Neural cell (in vitro differentiated cells): ENCODE results near the gene CYP3A7. TPM values are rescaled to one million over a fixed set of nuclear protein-coding genes. Genes with fewer than 3 reads are reported as not detected.

Experiments
- H2AFZ ChIP-seq: fragments of 200-600, 300-800 bp; sonication (generic), shearing (Covaris generic); 2 replicates; pipeline ENCODE4 v1.6.0; 2014; ENCODE audit warnings: low read depth, mild to moderate bottlenecking, antibody characterized with exemption, low read length, moderate library complexity
- H3F3A ChIP-seq: fragments of 200-600 bp; shearing (Covaris generic); 2 replicates; pipeline ENCODE4 v1.6.1; 2016; ENCODE audit warnings: mild to moderate bottlenecking, moderate library complexity, mixed read lengths, antibody characterized with exemption, low read length; ENCODE audit not compliant: insufficient read depth, poor library complexity, severe bottlenecking
- H3K27ac ChIP-seq: fragments of 200-600, 300-800 bp; sonication (generic), shearing (Covaris generic); 2 replicates; pipeline ENCODE4 v1.5.1; 2014; ENCODE audit warnings: mild to moderate bottlenecking, low read length, moderate library complexity
- H3K27me3 ChIP-seq: fragments of 300-800, 200-600 bp; sonication (generic), shearing (Covaris generic); 2 replicates; pipeline ENCODE4 v1.6.0; 2014; ENCODE audit warnings: mild to moderate bottlenecking, low read depth, low read length, moderate library complexity; ENCODE audit not compliant: insufficient read depth
- H3K36me3 ChIP-seq: fragments of 300-800, 200-600 bp; sonication (generic), shearing (Covaris generic); 2 replicates; pipeline ENCODE4 v1.5.1; 2014; ENCODE audit warnings: mild to moderate bottlenecking, antibody characterized with exemption, low read length, moderate library complexity; ENCODE audit not compliant: insufficient read depth
- H3K4me2 ChIP-seq: fragments of 300-800, 200-600 bp; sonication (generic), shearing (Covaris generic); 2 replicates; pipeline ENCODE4 v1.6.0; 2014; ENCODE audit warnings: mild to moderate bottlenecking, low read length
- H3K4me3 ChIP-seq: fragments of 300-800, 200-600 bp; sonication (generic), shearing (Covaris generic); 2 replicates; pipeline ENCODE4 v1.5.1; 2014; ENCODE audit warnings: mild to moderate bottlenecking, low read length, moderate library complexity
- H3K79me2 ChIP-seq: fragments of 200-600 bp; shearing (Covaris generic); replicated peaks from 2 replicates; pipeline ENCODE4 v1.6.0; 2014; ENCODE audit warnings: mild to moderate bottlenecking, low read length, moderate library complexity; ENCODE audit not compliant: insufficient read depth
- H3K9ac ChIP-seq: fragments of 300-800, 200-600 bp; sonication (generic), shearing (Covaris generic); 2 replicates; pipeline ENCODE4 v1.6.1; 2016; ENCODE audit warnings: mild to moderate bottlenecking, low read length, mixed read lengths
- H3K9me2 ChIP-seq: fragments of 200-600 bp; shearing (Covaris generic); 2 replicates; pipeline ENCODE4 v1.6.1; 2016; ENCODE audit warnings: mild to moderate bottlenecking, low read length, mixed read lengths; ENCODE audit not compliant: insufficient read depth
- H3K9me3 ChIP-seq: fragments of 200-600, 300-800 bp; sonication (generic), shearing (Covaris generic); 2 replicates; pipeline ENCODE4 v1.6.1; 2016; ENCODE audit warnings: mild to moderate bottlenecking, mixed run types, low read length, moderate library complexity, mixed read lengths
- H4K20me1 ChIP-seq: fragments of 200-600 bp; shearing (Covaris generic); 2 replicates; pipeline ENCODE4 v1.6.1; 2016; ENCODE audit warnings: mild to moderate bottlenecking, mixed run types; ENCODE audit not compliant: insufficient read depth
- CTCF ChIP-seq: fragments of 450-650 bp; IDR thresholded peaks from 2 replicates; pipeline ENCODE4 v1.5.1; 2014; ENCODE audit warnings: antibody characterized with exemption, mild to moderate bottlenecking, moderate library complexity; ENCODE audit not compliant: poor library complexity, severe bottlenecking
- EP300 ChIP-seq: fragments of 450-650 bp; conservative IDR thresholded peaks from 2 replicates; pipeline ENCODE4 v1.6.1; 2014; ENCODE audit warnings: antibody characterized with exemption, mild to moderate bottlenecking, moderate library complexity; ENCODE audit not compliant: poor library complexity, severe bottlenecking
- EZH2 ChIP-seq: fragments of 200-600, 300-800 bp; shearing (Covaris generic), sonication (generic); IDR thresholded peaks from 2 replicates; pipeline ENCODE4 v1.6.1; 2014; ENCODE audit warnings: antibody characterized with exemption, low read length, borderline replicate concordance, mild to moderate bottlenecking; ENCODE audit not compliant: insufficient read depth, poor library complexity, severe bottlenecking
- MXI1 ChIP-seq: fragments of 450-650 bp; conservative IDR thresholded peaks from 2 replicates; pipeline ENCODE4 v1.6.1; 2014; ENCODE audit warnings: antibody characterized with exemption, mild to moderate bottlenecking; ENCODE audit not compliant: poor library complexity, severe bottlenecking
- POLR2AphosphoS5 ChIP-seq: IDR thresholded peaks from 2 replicates; pipeline ENCODE4 v1.6.1; 2012
- RAD21 ChIP-seq: fragments of 450-650 bp; conservative IDR thresholded peaks from 2 replicates; pipeline ENCODE4 v1.6.1; 2014; ENCODE audit warnings: antibody characterized with exemption, mild to moderate bottlenecking, moderate library complexity
- REST ChIP-seq: IDR thresholded peaks from 2 replicates; pipeline ENCODE4 v1.6.1; 2012; ENCODE audit warnings: borderline replicate concordance
- SMC3 ChIP-seq: fragments of 450-650 bp; conservative IDR thresholded peaks from 2 replicates; pipeline ENCODE4 v1.6.1; 2014; ENCODE audit warnings: antibody characterized with exemption, mild to moderate bottlenecking, moderate library complexity; ENCODE audit not compliant: poor library complexity
- TAF1 ChIP-seq: IDR thresholded peaks from 2 replicates; pipeline ENCODE4 v1.6.1; 2012; ENCODE audit warnings: low read depth
- polyA plus RNA-seq: library from polyadenylated mRNA; depleted of rRNA; stranded (reverse); fragments of >200 nt; gene quantifications from 2 replicates; pipeline ENCODE4 v1.2.3, GENCODE V29; 2014

CYP3A7 gene
- polyA plus RNA-seq, 1 donor from 2014 or later = not detected

GRCh38 chr7:99709260-99709659, 25.7 kb downstream of the CYP3A7 start:
- Histone ChIP-seq H3K4me2 (no peak overlapping the region), H3F3A (no peaks in the 10 kb centered on the region), H3K4me3 (no peak overlapping the region), H3K9me2 (no peaks in the 10 kb centered on the region), H4K20me1 (no peaks in the 10 kb centered on the region), H3K9ac (no peak overlapping the region), H3K27me3 (no peaks in the 10 kb centered on the region), H3K9me3 (peaks cover 4% of the 10 kb centered on the region), H3K36me3 (no peaks in the 10 kb centered on the region), H3K79me2 (no peaks in the 10 kb centered on the region), H3K27ac (no peak overlapping the region), H2AFZ (no peak overlapping the region)
- TF ChIP-seq EZH2 = no peak
- no peak for TF ChIP-seq MXI1
- no peak for TF ChIP-seq POLR2AphosphoS5
- no peak for TF ChIP-seq RAD21
- TF ChIP-seq TAF1 = no peak

GRCh38 chr7:99707096-99707495, 27.9 kb downstream of the CYP3A7 start:
- Histone ChIP-seq H3F3A (no peaks in the 10 kb centered on the region), H3K79me2 (no peaks in the 10 kb centered on the region), H3K27me3 (no peaks in the 10 kb centered on the region), H4K20me1 (no peaks in the 10 kb centered on the region), H3K9me2 (no peaks in the 10 kb centered on the region), H3K4me3 (no peak overlapping the region), H3K4me2 (no peak overlapping the region), H2AFZ (no peak overlapping the region), H3K9ac (no peak overlapping the region), H3K9me3 (peaks cover 4% of the 10 kb centered on the region), H3K36me3 (no peaks in the 10 kb centered on the region), H3K27ac (no peak overlapping the region)
- TF ChIP-seq POLR2AphosphoS5 = no peak
- no peak for TF ChIP-seq CTCF
- TF ChIP-seq MXI1 = no peak
- TF ChIP-seq RAD21 = no peak
- no peak for TF ChIP-seq EZH2
- TF ChIP-seq TAF1 = no peak
- TF ChIP-seq REST = no peak
- TF ChIP-seq EP300 = no peak
- no peak for TF ChIP-seq SMC3
